GM10266 (cell line): ENCODE measurements around the gene EDEM3.
A peak's percentile ranks its signal among the peaks of the same experiment; 100 is the strongest.

Experiments used
- DNase-seq: peaks from one replicate; pipeline ENCODE4 v3.0.0; 2012; ENCODE audit errors: extremely low spot score
- TF ChIP-seq, protein P1 (sequence below): IDR thresholded peaks from 2 replicates; pipeline ENCODE4 v1.5.1; 2012; ENCODE audit warnings: mild to moderate bottlenecking, low read depth; ENCODE audit not compliant: control insufficient read depth, insufficient read depth; ENCODE audit errors: missing control alignments

Gene EDEM3

DNA sequence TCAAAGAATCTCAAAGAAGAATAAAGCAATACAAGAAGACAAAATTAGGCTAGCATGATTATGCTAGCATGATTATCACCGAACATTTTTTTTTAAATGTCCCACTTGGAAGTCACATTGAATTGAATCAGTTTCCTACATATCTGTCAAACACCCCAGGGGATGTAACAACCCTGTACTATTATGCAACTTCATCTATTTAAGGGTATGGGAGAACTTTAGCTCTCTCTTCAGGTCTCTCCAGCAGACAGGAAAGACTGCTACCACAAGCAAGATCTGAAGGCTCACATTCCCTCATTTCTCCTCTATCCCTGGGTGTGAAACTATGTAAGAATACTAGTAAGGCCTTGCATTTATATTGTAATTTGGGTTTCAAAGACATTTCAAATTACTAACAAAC lies 52.8 kb downstream of the EDEM3 start:
- no peak for DNase-seq
- TF ChIP-seq, protein P1, sequence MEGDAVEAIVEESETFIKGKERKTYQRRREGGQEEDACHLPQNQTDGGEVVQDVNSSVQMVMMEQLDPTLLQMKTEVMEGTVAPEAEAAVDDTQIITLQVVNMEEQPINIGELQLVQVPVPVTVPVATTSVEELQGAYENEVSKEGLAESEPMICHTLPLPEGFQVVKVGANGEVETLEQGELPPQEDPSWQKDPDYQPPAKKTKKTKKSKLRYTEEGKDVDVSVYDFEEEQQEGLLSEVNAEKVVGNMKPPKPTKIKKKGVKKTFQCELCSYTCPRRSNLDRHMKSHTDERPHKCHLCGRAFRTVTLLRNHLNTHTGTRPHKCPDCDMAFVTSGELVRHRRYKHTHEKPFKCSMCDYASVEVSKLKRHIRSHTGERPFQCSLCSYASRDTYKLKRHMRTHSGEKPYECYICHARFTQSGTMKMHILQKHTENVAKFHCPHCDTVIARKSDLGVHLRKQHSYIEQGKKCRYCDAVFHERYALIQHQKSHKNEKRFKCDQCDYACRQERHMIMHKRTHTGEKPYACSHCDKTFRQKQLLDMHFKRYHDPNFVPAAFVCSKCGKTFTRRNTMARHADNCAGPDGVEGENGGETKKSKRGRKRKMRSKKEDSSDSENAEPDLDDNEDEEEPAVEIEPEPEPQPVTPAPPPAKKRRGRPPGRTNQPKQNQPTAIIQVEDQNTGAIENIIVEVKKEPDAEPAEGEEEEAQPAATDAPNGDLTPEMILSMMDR, result no peak

DNA sequence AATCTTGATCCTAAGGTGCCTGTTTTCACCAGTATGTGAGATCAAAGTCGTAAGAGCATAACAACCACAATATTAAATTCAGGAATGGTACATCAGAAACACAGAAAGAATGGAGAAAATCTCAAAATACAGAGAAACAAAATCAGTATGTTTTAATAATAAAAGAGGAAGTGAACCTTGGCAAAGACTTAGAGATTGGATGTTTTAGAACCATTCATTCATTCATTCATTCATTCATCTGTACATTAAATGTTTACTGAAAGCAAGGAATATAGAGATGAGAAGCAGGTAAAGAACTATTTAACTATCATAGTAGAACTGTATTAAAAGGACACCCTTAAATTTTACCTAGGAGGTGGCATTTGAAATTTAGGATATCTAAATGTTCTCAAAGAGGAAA lies 55.7 kb downstream of the EDEM3 start:
- DNase-seq, result no peak
- TF ChIP-seq, protein P1, result no peak

GRCh38 chr1:184698016-184698415 lies 56.6 kb downstream of the EDEM3 start:
- DNase-seq, result no peak
- TF ChIP-seq, protein P1, result no peak

DNA sequence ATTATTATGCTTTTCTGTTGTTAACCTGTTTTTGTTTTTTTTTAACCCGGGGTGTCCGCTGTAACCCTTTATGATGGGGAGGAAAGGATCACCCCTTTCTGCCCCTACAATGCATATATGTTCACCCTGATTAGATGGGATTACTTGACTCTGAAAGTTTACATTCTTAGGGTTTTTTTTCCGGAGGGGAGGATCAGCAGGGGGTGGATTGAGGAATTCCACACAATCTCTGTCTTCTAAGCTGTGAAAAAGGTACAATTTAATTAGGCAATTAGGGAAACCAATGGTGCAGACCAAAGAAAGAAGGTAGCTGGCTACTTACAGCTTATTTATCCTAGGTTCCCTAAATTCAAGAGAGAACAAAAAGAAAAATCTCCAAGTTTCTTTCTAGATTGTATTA lies 58.3 kb downstream of the EDEM3 start:
- TF ChIP-seq, protein P1, result no peak
- no peak for DNase-seq

DNA sequence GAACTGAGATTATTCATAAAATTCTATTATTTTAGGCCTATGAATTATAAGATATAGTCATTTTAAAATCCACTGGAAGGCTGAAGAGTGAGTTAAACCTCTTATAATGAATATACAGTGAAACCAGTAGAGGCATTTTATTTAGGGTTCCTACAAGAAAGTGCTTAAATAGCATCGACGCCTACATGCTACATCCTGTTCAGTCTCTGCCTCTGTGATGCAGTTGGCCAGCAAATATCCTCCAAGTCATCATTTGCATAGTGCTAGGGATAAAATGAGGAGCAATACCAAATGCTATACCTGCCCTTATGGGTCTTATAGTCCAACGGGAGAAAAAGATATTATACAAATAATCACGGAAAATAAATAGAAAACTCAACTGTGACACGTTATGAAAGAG lies 59.6 kb downstream of the EDEM3 start:
- no peak for DNase-seq
- TF ChIP-seq, protein P1, result no peak

DNA sequence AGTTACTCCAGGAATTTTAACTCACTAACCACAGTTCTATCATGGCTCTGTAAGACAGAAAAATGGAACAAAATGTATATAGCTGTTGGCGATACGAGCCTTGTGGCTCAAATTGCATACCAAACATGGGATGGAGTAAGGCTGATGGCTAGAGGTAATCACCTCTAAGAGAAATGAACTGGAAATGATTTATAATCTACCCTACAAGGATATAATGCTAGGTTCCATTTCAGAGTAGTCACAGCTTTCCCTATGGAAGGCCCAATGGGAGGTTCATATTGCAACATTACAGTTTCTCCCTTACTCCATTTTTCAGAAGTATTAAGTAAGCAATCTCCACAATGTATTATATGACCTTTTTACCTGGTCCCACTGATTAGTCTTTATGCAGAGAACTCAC lies 61.6 kb downstream of the EDEM3 start:
- TF ChIP-seq, protein P1, result no peak
- DNase-seq, result no peak

- TF ChIP-seq, protein P1, result peak; percentile 49
- no peak for DNase-seq
Observed at GRCh38 chr1:184691719-184692324, 62.8 kb downstream of the EDEM3 start.
